ENCODE results near the gene TMEM51. TPM values are rescaled to one million over a fixed set of nuclear protein-coding genes. Genes with fewer than 3 reads are reported as not detected.

Gene TMEM51
- total RNA-seq, 2 donors from 2014 or later = 23.4 to 27.4 TPM

GRCh38 chr1:15222653-15223303 lies 69.2 kb downstream of the TMEM51 start:
- intact Hi-C loops (cut with DNase I, micrococcal nuclease) = no loop called here

GRCh38 chr1:15224259-15224869 lies 70.8 kb downstream of the TMEM51 start:
- DNase-seq (peak in 1 of 2 donors; percentile 21), ATAC-seq (no peak)
- intact Hi-C loops (cut with DNase I, micrococcal nuclease) = no loop called here

More at GRCh38 chr1:15222653-15223303, 69.2 kb downstream of the TMEM51 start:
- DNase-seq (peak in 1 of 2 donors; percentile 17), ATAC-seq (no peak)

GRCh38 chr1:15224974-15225373 lies 71.4 kb downstream of the TMEM51 start:
- DNase-seq (no peak), ATAC-seq (no peak)
- intact Hi-C loops (cut with DNase I, micrococcal nuclease) = no loop called here

GRCh38 chr1:15225461-15225860 lies 71.9 kb downstream of the TMEM51 start:
- DNase-seq = no peak
- intact Hi-C loops (cut with DNase I, micrococcal nuclease) = no loop called here

GRCh38 chr1:15226388-15227255 lies 73.1 kb downstream of the TMEM51 start:
- intact Hi-C loops (cut with DNase I, micrococcal nuclease) = no loop called here
- ATAC-seq = no peak
- no peak for DNase-seq

More at GRCh38 chr1:15225461-15225860, 71.9 kb downstream of the TMEM51 start:
- no peak for ATAC-seq

- DNase-seq (peak; percentile 70 to 89), ATAC-seq (peak; percentile 96)
- intact Hi-C loops (cut with DNase I, micrococcal nuclease) = no loop called here
Measured at GRCh38 chr1:15229707-15230131, 76.2 kb downstream of the TMEM51 start.

GRCh38 chr1:15231714-15232201 lies 78.2 kb downstream of the TMEM51 start:
- no peak for ATAC-seq
- no peak for DNase-seq
- intact Hi-C loops (cut with DNase I, micrococcal nuclease) = no loop called here

- ATAC-seq = no peak
- DNase-seq = no peak
- intact Hi-C loops (cut with DNase I, micrococcal nuclease) = no loop called here
Measured at GRCh38 chr1:15233689-15234088, 80.1 kb downstream of the TMEM51 start.

- intact Hi-C loops (cut with DNase I, micrococcal nuclease) = no loop called here
- no peak for ATAC-seq
- no peak for DNase-seq
Measured at GRCh38 chr1:15236321-15236721, 82.8 kb downstream of the TMEM51 start.

- DNase-seq (no peak), ATAC-seq (no peak)
- intact Hi-C loops (cut with DNase I, micrococcal nuclease) = no loop called here
Measured at GRCh38 chr1:15236746-15237145, 83.2 kb downstream of the TMEM51 start.

- intact Hi-C loops (cut with DNase I, micrococcal nuclease) = no loop called here
- DNase-seq = no peak
- ATAC-seq = no peak
Measured at GRCh38 chr1:15238789-15239188, 85.2 kb downstream of the TMEM51 start.

- no peak for DNase-seq
- no peak for ATAC-seq
- intact Hi-C loops (cut with DNase I, micrococcal nuclease) = no loop called here
Measured at GRCh38 chr1:15242766-15243165, 89.2 kb downstream of the TMEM51 start.

- no peak for DNase-seq
- intact Hi-C loops (cut with DNase I, micrococcal nuclease) = no loop called here
- no peak for ATAC-seq
Measured at GRCh38 chr1:15243275-15244043, 89.9 kb downstream of the TMEM51 start.

- ATAC-seq (no peak), DNase-seq (no peak)
- intact Hi-C loops (cut with DNase I, micrococcal nuclease) = no loop called here
Measured at GRCh38 chr1:15244813-15245212, 91.3 kb downstream of the TMEM51 start.

GRCh38 chr1:15245593-15246360 lies 92.2 kb downstream of the TMEM51 start:
- intact Hi-C loops (cut with DNase I, micrococcal nuclease) = no loop called here
- no peak for DNase-seq
- ATAC-seq = no peak

GRCh38 chr1:15246960-15247614 lies 93.5 kb downstream of the TMEM51 start, which contains the start of gene FHAD1:
Gene FHAD1, plus strand, starts transcription at chr1:15247223. Its CDS starts 4,562 bp downstream, at chr1:15251785.
- intact Hi-C loops (cut with DNase I, micrococcal nuclease) = no loop called here

GRCh38 chr1:15248216-15248615 lies 94.7 kb downstream of the TMEM51 start:
- no peak for ATAC-seq
- no peak for DNase-seq
- intact Hi-C loops (cut with DNase I, micrococcal nuclease) = no loop called here

More at GRCh38 chr1:15246960-15247614, 93.5 kb downstream of the TMEM51 start, which contains the start of gene FHAD1:
- ATAC-seq (peak; percentile 90), DNase-seq (peak; percentile 57 to 77)
